Measurements from ENCODE around the gene SIPA1. TPM values are rescaled to one million over a fixed set of nuclear protein-coding genes. Genes with fewer than 3 reads are reported as not detected.
A peak's percentile ranks its signal among the peaks of the same experiment; 100 is the strongest.
"Not testable (repeated sequence)": the region's sequence is repeated elsewhere in the genome, so short reads cannot be mapped to it uniquely, and the experiment has no call there.

The SIPA1 gene
- total RNA-seq, 1 experiment from 2014 or later, result 33.6 TPM

GRCh38 chr11:65648997-65649493, 11.1 kb downstream of the SIPA1 start:
- Histone ChIP-seq H3K9me3 (no peaks in the 10 kb centered on the region), H3K36me3 (peaks cover 19% of the 10 kb centered on the region), H3K4me3 (no peak overlapping the region), H3K27me3 (no peaks in the 10 kb centered on the region)
- DNase-seq, result no peak

GRCh38 chr11:65649656-65650546, 12.0 kb downstream of the SIPA1 start:
- Histone ChIP-seq H3K4me3 (no peak overlapping the region), H3K36me3 (peaks cover 25% of the 10 kb centered on the region), H3K27me3 (no peaks in the 10 kb centered on the region), H3K9me3 (no peaks in the 10 kb centered on the region)
- no peak for DNase-seq

GRCh38 chr11:65650547-65651338, 12.8 kb downstream of the SIPA1 start:
- DNase-seq, result no peak
- Histone ChIP-seq H3K9me3 (no peaks in the 10 kb centered on the region), H3K36me3 (peaks cover 32% of the 10 kb centered on the region)

GRCh38 chr11:65651339-65651588, 13.4 kb downstream of the SIPA1 start:
- H3K36me3 ChIP-seq, result peaks cover 33% of the 10 kb centered on the region
- no peak overlapping the region for H3K4me3 ChIP-seq
- DNase-seq, result no peak
- H3K9me3 ChIP-seq, result no peaks in the 10 kb centered on the region
- H3K27me3 ChIP-seq, result no peaks in the 10 kb centered on the region

More at GRCh38 chr11:65650547-65651338, 12.8 kb downstream of the SIPA1 start:
- no peak overlapping the region for H3K4me3 ChIP-seq
- H3K27me3 ChIP-seq, result no peaks in the 10 kb centered on the region

- Histone ChIP-seq H3K9me3 (no peaks in the 10 kb centered on the region), H3K36me3 (peaks cover 38% of the 10 kb centered on the region)
- no peak for DNase-seq
These were observed 13.9 kb downstream of the SIPA1 start for GRCh38 chr11:65651589-65652510.

GRCh38 chr11:65652511-65653228, 14.8 kb downstream of the SIPA1 start:
- Histone ChIP-seq H3K27me3 (no peaks in the 10 kb centered on the region), H3K36me3 (peaks cover 47% of the 10 kb centered on the region), H3K9me3 (no peaks in the 10 kb centered on the region), H3K4me3 (peak overlapping the region; percentile 53)
- peak; percentile 91 for DNase-seq

More at GRCh38 chr11:65651589-65652510, 13.9 kb downstream of the SIPA1 start:
- Histone ChIP-seq H3K27me3 (no peaks in the 10 kb centered on the region), H3K4me3 (peak overlapping the region; percentile 53)

- no peak for DNase-seq
- Histone ChIP-seq H3K4me3 (peak overlapping the region; percentile 53), H3K36me3 (peaks cover 55% of the 10 kb centered on the region), H3K9me3 (no peaks in the 10 kb centered on the region), H3K27me3 (no peaks in the 10 kb centered on the region)
These were observed 15.6 kb downstream of the SIPA1 start for GRCh38 chr11:65653229-65654225.

- Histone ChIP-seq H3K36me3 (peaks cover 65% of the 10 kb centered on the region), H3K4me3 (no peak overlapping the region), H3K27me3 (no peaks in the 10 kb centered on the region), H3K9me3 (no peaks in the 10 kb centered on the region)
- DNase-seq, result no peak
These were observed 16.8 kb downstream of the SIPA1 start for GRCh38 chr11:65654375-65655349.

- DNase-seq, result no peak
- H3K4me3 ChIP-seq, result no peak overlapping the region
- H3K36me3 ChIP-seq, result peaks cover 73% of the 10 kb centered on the region
- H3K27me3 ChIP-seq, result no peaks in the 10 kb centered on the region
- H3K9me3 ChIP-seq, result no peaks in the 10 kb centered on the region
These were observed 17.9 kb downstream of the SIPA1 start for GRCh38 chr11:65655570-65656332.

- no peak for DNase-seq
- peaks cover 81% of the 10 kb centered on the region for H3K36me3 ChIP-seq
- H3K4me3 ChIP-seq, result no peak overlapping the region
- H3K27me3 ChIP-seq, result no peaks in the 10 kb centered on the region
- H3K9me3 ChIP-seq, result no peaks in the 10 kb centered on the region
These were observed 19.5 kb downstream of the SIPA1 start for GRCh38 chr11:65657426-65657825.

- DNase-seq, result no peak
- Histone ChIP-seq H3K27me3 (no peaks in the 10 kb centered on the region), H3K4me3 (no peak overlapping the region), H3K36me3 (peaks cover 81% of the 10 kb centered on the region), H3K9me3 (no peaks in the 10 kb centered on the region)
These were observed 20.5 kb downstream of the SIPA1 start for GRCh38 chr11:65658174-65659021.

- no peaks in the 10 kb centered on the region for H3K27me3 ChIP-seq
- peaks cover 65% of the 10 kb centered on the region for H3K36me3 ChIP-seq
- DNase-seq, result no peak
- no peak overlapping the region for H3K4me3 ChIP-seq
- no peaks in the 10 kb centered on the region for H3K9me3 ChIP-seq
These were observed 22.1 kb downstream of the SIPA1 start for GRCh38 chr11:65660038-65660437.

- not testable (repeated sequence) for H3K27me3 ChIP-seq, H3K9me3 ChIP-seq, DNase-seq
- Histone ChIP-seq H3K4me3 (peak overlapping the region; percentile 69; the same call in 1 of the 2 replicates), H3K36me3 (peaks cover 57% of the 10 kb centered on the region)
These were observed 23.0 kb downstream of the SIPA1 start for GRCh38 chr11:65660908-65661307.
